Fibroblast of peridontal ligament (primary cell): ENCODE results near the gene TRIM75.
"Not testable (repeated sequence)": the region's sequence is repeated elsewhere in the genome, so short reads cannot be mapped to it uniquely, and the experiment has no call there.

ENCODE experiments used
- DNase-seq: peaks from one replicate; pipeline ENCODE4 v3.0.0-alpha.2; 2010; ENCODE audit errors: extremely low read depth

Gene TRIM75

GRCh38 chr4:165077034-165077578 is 23.4 kb downstream of the TRIM75 start:
- DNase-seq = no peak

GRCh38 chr4:165079476-165079875 is 25.8 kb downstream of the TRIM75 start:
- DNase-seq = no peak

- not testable (repeated sequence) for DNase-seq
Observed at GRCh38 chr4:165084787-165085186, 31.1 kb downstream of the TRIM75 start.

GRCh38 chr4:165085946-165086345 is 32.3 kb downstream of the TRIM75 start:
- DNase-seq = no peak

- DNase-seq = no peak
Observed at GRCh38 chr4:165088366-165088765, 34.7 kb downstream of the TRIM75 start.

- not testable (repeated sequence) for DNase-seq
Observed at GRCh38 chr4:165092187-165092586, 38.5 kb downstream of the TRIM75 start.

- DNase-seq = no peak
Observed at GRCh38 chr4:165094873-165095272, 41.2 kb downstream of the TRIM75 start.

- DNase-seq = no peak
Observed at GRCh38 chr4:165095291-165095690, 41.6 kb downstream of the TRIM75 start.

GRCh38 chr4:165096776-165097175 is 43.1 kb downstream of the TRIM75 start:
- DNase-seq = peak; percentile 51

- no peak for DNase-seq
Observed at GRCh38 chr4:165101641-165102040, 48.0 kb downstream of the TRIM75 start.

GRCh38 chr4:165106518-165106917 is 52.9 kb downstream of the TRIM75 start:
- no peak for DNase-seq
